NCI-H2081 treated with DMSO at 0.1 percent for 48 hours (cell line): ENCODE data around the gene CD93.

Experiments
- DNase-seq: peaks from one replicate; lab custom pipeline; 2025; lab: John Stamatoyannopoulos, UW

Gene CD93

DNA sequence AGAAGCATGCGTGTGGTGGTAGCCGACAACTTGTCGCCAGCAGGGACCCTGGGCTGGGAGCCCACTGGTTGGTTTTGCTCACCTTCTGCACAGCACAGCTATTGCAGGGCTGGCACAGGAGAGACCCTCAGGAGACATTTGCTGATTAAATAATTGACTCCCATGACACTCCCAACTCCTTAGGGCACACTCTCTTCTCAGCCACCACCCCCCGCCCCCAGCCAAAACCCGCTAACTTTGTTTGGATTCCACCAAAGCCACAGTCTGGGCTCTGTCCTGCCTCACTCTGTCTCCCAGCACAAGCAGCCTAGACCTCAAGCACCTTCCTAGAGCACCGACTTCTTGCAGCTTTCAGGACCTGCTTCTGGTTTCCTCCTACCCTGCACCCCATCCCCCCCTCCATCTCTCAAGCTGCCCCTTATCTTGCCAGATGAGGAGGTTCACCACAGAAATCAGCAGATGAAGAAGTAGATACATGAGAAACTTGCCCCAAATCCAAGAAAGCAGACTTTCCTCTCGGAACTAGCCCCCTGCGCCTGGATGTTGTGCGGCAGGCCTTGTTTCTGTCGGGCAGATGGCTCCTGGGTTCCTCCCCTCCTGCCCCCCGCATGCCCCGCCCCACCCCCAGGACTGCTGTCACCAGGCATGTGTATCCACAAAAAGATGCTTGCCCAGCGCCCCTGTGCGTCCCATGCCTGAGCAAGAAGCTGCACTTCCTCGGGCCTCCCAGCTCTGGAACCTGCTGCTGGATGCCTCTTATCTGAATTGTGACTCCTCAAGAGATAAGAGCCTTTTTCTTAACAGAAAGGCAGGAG is 35.0 kb upstream of the CD93 start:
- DNase-seq = no peak

- DNase-seq = no peak
These were observed 34.1 kb upstream of the CD93 start for GRCh38 chr20:23120261-23120660.

GRCh38 chr20:23119456-23120216 is 33.5 kb upstream of the CD93 start:
- DNase-seq = no peak

GRCh38 chr20:23118766-23119165 is 32.6 kb upstream of the CD93 start:
- no peak for DNase-seq

GRCh38 chr20:23118144-23118543 is 32.0 kb upstream of the CD93 start:
- no peak for DNase-seq

DNA sequence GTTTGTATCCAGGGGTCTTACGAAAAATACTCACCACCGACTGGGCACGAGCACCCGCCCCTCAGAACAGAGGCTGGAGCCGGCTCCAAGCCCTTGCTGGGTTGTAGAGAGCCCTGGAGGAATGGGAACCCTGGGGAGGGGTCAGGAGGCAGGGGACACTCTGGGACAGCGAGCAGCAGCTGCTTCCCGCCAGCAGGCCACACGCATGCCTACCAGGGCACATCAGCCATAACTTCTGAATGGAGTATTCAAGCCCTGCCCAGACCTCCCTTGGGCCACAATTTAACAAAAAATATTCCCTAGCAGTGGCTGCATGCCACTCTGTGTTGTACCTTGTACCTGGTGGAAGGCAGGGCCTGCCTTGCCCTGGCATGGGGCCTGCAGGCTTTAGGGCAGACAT is 31.6 kb upstream of the CD93 start:
- no peak for DNase-seq

GRCh38 chr20:23116311-23117089 is 30.4 kb upstream of the CD93 start:
- DNase-seq = no peak

GRCh38 chr20:23115822-23116221 is 29.7 kb upstream of the CD93 start:
- DNase-seq = no peak

DNA sequence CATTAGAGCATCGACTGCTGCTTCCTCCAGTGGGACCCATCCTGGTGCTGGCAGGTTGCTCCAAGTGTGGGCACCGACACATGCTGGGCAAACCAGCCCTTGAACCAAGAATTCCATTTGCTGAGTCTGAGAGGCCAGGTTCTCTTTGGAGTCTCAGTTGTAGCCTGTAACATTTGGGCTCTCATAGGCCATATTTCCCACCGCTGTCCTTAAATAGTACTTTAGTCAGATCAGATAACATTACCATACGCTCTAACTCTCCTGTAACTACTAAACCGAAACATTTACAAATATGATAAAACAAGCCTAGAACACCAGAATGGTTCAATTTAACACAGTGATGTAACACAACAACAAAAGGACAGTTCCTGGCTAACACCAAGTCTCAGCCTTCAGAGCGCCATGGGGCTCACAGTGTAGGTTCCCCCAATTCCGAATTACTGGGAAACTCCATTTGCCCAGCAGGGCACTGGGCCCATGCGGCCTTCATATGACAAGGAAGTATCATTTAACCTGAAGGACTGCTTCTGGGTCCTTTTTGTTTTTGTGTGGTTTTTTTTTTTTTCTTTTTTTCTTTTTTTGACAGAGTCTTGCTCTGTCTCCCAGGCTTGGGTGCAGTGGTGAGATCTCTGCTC is 28.4 kb upstream of the CD93 start:
- DNase-seq = no peak

- DNase-seq = no peak
These were observed 27.9 kb upstream of the CD93 start for GRCh38 chr20:23114018-23114417.

DNA sequence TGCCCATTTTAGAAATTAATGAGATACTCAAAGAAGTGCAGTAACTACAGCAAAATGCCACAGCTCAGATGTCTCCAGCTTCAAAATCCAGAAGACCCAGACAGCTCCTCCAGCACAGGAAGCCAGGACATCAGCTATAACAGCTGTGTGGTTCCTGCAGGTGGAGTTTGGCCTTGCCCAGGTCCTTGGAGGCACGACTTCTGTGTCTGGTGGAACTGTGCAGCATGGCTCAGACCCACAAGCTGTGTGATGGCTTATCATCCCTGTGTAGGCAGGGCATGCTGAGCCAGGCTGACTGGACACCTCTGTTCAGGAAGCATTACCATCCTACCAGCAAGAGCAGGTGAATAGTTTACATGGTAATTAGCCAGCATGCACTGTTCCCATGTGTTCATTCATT is 26.5 kb upstream of the CD93 start:
- DNase-seq = no peak

DNA sequence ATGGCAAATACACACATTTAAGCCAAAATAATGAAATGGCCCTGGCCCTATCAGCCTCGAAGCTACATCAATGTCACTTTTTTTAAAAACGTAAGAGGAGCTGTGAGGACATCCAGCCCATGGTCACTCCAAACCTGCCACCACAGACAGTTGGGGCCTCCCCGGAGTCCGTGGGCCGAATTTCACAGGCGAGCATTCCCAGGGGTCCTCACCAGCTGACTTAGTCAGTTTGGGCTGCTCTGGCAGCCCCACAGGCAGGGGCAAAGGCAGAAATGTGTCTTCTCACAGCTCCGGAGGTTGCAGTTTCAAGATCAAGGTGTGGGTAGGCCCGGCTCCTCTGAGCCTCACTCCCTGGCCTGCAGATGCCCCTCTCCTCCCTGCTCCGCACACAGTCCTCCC is 25.8 kb upstream of the CD93 start:
- DNase-seq = no peak

DNA sequence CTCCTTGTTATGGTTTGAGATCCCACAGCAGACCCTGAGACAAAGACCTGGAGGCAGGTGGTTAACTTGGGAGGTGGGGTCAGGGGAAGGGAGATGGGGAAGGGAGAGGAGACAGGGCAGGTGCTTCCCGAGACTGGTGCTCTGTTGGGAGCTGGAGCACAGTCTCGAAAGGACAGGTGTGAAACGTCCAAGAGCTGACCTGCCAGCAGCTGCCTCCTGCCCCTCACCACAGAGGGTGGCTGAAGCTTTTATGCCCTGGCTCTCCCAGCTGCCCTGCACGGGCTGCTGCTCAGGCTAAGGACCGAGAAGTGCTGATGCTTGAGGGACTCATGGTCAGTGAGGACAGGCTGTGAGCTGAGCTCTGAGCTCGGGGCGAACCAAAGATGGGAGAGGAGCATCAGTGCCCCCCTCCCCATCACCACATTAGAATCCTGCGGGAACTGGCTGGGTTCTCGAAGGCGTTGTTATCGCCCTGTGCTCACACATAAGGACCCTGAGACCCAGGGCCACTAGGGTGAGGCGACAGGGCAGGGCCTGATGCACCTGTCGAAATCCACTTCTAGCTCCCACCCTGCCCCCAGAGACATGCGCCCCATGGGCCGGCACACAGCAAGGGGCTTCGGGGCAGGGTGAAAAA is 25.3 kb upstream of the CD93 start:
- no peak for DNase-seq

DNA sequence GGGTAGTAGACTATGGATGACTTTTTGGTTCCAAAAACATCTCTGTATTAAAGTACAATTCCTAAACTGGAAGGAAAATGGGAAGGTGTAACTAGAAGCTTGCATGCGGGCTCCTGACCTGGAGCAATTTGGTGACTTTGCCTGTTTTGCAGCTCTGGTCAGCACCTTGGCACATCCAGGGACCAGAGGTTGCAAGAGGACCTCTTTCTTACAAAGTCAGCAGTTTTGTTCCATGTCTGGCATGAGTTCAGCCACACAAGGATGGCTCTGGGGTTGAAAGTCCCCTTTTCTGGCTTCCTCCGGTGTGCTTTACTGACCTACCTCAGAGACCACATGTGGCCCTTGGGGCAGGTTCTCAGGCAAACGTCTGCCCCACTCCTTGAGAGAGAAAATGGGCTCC is 22.7 kb upstream of the CD93 start:
- DNase-seq = no peak

DNA sequence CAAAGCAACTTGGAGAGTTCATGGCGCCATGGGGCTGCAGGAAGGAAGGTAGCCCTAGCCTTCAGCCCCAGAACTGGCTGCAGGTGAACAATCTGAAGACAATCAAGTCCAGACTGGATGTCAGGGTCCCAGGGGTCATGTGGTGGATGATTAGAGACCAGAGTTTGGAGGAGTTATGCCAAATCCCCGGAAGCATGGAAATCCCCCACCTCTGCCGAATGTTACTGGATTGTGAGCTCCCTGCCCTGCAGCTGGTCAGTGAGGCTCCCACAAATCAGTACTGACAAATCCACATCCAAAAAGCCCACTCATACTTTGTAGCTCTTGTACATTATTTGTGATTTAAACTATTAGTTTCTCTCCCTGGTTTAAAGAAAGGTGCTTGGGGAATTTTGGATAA is 21.3 kb upstream of the CD93 start:
- DNase-seq = no peak

GRCh38 chr20:23106271-23106851 is 20.2 kb upstream of the CD93 start:
- DNase-seq = no peak

DNA sequence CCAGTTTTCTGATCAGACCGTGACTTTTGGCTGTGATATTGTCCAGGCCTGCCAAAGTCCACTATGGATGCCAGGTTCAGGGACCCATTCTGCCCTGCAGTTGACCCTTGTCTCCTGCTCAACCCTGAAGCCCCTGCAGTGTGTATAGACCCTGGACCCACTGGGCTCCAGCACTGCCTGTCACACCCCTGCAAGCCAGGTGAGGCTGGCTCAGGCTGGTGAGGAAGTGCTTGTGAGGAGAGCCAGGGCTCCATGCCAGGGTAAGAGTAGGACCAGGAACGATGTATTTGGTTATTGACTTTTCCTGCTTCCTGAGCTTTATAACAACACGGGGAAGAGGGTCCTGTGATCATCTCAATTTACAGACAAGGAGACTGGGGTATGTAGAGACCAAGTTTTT is 19.1 kb upstream of the CD93 start:
- DNase-seq = no peak

GRCh38 chr20:23103284-23104018 is 17.3 kb upstream of the CD93 start:
- DNase-seq = no peak

- no peak for DNase-seq
These were observed 15.7 kb upstream of the CD93 start for GRCh38 chr20:23101696-23102406.

DNA sequence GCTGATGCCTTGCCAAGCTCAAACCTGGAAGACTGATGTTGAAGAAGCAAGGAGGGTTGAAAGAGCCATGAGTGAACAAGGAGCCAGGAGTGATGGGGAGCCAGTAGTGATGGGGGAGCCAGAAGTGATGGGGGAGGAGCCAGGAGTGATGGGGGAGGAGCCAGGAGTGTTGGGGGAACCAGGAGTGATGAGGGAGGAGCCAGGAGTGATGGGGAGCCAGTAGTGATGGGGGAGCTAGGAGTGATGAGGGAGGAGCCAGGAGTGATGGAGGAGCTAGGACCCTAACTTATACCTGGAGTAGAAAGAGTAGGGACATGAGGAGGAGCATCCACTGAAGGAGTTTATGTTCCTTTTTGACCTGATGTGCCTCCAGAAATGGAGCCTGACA is 14.6 kb upstream of the CD93 start:
- DNase-seq = no peak
